Loucy (cell line): ENCODE data around the gene GSTP1.

Experiments
- CTCF ChIP-seq: fragments of 200-600 bp; sonication (generic); conservative IDR thresholded peaks from 2 replicates; pipeline ENCODE4 v1.5.1; 2014; ENCODE audit warnings: mild to moderate bottlenecking, antibody characterized with exemption, low read length
- EZH2phosphoT487 ChIP-seq: fragments of 200-600 bp; IDR thresholded peaks from 2 replicates; pipeline ENCODE4 v1.6.1; 2018; ENCODE audit warnings: antibody characterized with exemption, mild to moderate bottlenecking, moderate library complexity, borderline replicate concordance

GRCh38 chr11:67572305-67572704 is 11.3 kb upstream of the GSTP1 start:
- TF ChIP-seq CTCF (no peak), EZH2phosphoT487 (no peak)
